VCaP (cell line): ENCODE measurements around the gene LDLRAD3.

Source experiments
- H3K27ac ChIP-seq: fragments of 450-650 bp; 2 replicates; pipeline ENCODE4 v1.5.1; 2017
- TF ChIP-seq, protein P1 (sequence below): fragments of 450-650 bp; conservative IDR thresholded peaks from 2 replicates; pipeline ENCODE4 v1.5.1; 2017; ENCODE audit warnings: mild to moderate bottlenecking, moderate library complexity

Gene LDLRAD3

DNA sequence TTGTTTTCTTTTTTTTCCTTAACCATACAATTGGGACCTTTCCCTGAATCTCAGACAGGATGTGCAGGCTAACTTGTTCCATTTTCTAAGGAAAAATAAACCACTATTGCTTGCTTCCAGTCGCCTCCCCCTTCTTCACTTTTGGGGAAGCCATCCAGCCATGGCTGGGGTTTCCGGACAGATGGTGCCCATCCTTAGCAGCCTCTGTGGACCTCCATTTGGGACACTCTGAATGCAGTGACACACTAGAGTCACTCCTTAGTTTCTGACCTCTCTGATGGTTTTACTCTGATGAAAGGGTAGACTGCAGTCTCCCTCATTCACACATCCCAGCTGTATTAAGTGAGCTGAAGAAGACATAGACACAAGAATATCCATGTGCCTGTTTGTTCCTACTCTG, 198.1 kb downstream of the LDLRAD3 start:
- TF ChIP-seq, protein P1, sequence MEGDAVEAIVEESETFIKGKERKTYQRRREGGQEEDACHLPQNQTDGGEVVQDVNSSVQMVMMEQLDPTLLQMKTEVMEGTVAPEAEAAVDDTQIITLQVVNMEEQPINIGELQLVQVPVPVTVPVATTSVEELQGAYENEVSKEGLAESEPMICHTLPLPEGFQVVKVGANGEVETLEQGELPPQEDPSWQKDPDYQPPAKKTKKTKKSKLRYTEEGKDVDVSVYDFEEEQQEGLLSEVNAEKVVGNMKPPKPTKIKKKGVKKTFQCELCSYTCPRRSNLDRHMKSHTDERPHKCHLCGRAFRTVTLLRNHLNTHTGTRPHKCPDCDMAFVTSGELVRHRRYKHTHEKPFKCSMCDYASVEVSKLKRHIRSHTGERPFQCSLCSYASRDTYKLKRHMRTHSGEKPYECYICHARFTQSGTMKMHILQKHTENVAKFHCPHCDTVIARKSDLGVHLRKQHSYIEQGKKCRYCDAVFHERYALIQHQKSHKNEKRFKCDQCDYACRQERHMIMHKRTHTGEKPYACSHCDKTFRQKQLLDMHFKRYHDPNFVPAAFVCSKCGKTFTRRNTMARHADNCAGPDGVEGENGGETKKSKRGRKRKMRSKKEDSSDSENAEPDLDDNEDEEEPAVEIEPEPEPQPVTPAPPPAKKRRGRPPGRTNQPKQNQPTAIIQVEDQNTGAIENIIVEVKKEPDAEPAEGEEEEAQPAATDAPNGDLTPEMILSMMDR = no peak
- no peak overlapping the region for H3K27ac ChIP-seq

DNA sequence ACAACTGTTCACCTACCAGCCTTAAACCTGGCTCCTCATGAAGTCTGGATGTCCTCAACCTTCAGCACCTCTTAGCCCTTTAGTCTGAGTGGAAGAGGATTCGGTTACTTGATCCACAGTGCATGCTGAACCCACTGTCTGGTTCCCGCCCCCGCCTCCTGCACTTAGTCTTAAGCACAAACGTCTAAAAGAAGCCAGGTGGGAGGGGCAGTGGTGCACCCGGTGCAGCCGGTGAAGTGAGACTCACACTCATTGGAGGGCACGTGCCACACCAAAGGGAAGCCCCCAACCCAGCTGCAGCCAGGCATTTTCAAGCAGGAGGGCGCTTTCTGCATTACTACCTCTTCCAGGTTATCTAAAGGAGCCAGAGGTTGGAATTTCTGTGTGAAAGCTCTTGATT, 198.6 kb downstream of the LDLRAD3 start:
- TF ChIP-seq, protein P1 = no peak
- no peak overlapping the region for H3K27ac ChIP-seq

DNA sequence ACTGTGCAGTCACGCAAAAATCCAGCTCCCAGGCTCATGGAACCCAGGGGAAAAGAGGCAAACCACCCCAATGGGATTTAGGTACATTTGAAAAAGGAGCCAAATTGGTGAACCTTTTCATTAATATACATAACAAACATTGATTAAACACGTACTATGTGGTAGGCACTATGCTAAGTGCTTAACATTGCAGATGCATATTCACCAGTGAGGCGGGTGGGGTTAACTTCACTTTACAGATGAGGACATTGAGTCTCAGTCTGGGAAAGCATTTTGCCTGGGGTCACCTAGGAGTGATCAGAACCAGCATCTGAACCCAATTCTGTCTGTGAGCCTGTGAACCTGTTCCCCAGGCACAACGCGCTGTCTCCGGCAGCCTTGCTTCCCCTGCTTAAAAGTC, 199.0 kb downstream of the LDLRAD3 start:
- H3K27ac ChIP-seq = no peak overlapping the region
- TF ChIP-seq, protein P1 = no peak

DNA sequence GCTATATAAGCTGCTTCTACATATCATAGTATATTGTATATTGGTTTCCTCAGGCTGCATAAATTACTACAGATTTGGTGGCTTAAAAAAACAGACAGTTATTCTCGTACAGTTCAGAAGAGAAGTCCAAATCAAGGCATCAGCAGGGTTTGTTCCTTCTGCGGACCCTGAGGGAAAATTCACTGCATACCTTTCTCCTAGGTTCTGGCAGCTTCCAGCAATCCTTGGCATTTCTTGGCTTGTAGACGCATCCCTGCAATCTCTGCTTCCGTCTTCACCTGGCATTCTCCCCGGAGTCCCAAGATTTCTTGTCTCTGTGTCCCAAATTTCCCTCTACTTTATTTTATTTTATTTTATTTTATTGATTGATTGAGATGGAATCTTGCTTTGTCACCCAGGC, 202.6 kb downstream of the LDLRAD3 start:
- TF ChIP-seq, protein P1 = no peak
- no peak overlapping the region for H3K27ac ChIP-seq

DNA sequence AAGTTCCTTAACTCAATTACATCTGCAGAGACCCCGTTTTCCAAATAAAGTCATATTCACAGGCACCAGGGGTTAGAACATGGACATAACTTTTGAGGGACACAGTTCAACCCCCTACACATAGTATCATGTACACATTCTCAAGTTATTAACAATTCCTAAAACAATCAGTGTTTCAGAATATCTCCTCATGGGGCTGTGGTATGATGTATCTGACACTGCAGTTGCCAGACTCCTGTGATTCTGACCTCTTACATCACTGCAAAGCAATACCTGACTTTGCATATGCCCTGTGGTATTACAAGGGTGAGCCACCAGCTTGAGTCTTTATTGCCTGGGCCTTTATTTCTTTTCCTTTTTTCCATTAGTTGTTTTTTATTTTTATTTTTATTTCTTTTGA, 203.6 kb downstream of the LDLRAD3 start:
- H3K27ac ChIP-seq = no peak overlapping the region
- TF ChIP-seq, protein P1 = no peak

DNA sequence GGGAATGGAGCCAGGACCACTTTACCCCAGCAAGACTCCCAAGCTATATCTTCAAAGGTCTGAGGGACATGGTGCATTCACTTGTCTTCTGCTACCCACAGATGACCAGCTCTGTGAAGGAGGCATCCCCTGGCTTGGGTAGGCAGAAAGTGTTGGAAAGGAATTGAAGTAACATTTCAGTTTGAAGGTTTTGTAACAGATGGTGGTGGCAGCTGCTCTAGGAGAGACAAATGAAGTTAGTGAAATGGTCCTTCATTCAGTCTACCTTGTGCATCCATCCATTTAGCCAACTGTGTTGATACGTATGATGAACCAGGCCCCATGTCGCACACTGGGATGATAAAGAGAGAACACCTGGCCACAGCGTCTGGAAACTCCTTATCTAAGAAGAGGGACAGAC, 204.8 kb downstream of the LDLRAD3 start:
- H3K27ac ChIP-seq = no peak overlapping the region
- TF ChIP-seq, protein P1 = no peak

DNA sequence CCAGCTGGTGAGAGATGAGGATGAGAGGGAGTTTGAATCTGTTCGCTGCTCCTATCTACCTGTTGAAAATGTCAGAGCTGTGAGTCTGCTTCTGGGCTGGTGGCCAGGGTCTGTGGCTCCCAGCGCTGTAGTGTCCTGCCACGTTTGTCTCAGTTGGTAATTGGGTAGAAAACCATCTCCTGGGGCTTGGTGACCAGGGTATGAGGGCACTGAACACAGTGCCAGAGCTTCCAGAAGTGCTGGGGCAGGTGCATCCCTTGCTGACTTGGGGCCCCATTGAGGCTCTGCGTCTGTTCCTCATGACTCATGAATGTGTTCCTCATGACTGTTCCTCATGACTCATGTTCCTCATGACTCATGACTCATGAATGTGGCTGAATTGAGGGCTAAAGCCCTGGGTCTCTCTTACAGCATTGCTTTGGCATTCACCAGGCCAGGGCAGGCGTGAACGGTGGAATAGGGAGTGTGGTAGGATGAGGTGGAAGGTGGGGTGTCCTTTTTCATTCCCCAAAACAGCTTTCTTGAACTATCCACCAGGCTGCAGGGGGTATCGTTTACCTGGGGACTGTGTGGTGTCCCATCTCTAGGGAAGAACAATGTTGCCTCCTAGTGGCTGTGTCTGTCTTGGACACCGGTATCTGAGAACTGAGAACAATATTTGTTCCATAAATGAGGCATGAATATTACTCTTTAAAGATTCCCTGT, 205.8 kb downstream of the LDLRAD3 start:
- no peak overlapping the region for H3K27ac ChIP-seq
- TF ChIP-seq, protein P1 = peak; percentile 78
